ENCODE data around the gene ST13.

GRCh38 chr22:40817737-40818136 is 38.7 kb downstream of the ST13 start:
- no peak for TF ChIP-seq CTCF (optimal IDR thresholded peaks at IDR 0.05 in 1 of 3, IDR thresholded peaks at IDR 0.05 in 1 of 3, conservative IDR thresholded peaks at IDR 0.05 in 1 of 3; ENCODE audit: extremely low read depth in 1 of 3, insufficient read depth in 2 of 3, low read length in 3 of 3)
- TF ChIP-seq EZH2 (IDR thresholded peaks at IDR 0.05; ENCODE audit: low read length): no peak
